ENCODE results near the gene PRKCQ. TPM values are rescaled to one million over a fixed set of nuclear protein-coding genes. Genes with fewer than 3 reads are reported as not detected.

PRKCQ gene
- total RNA-seq, 1 experiment from 2014 or later = 12.1 TPM

GRCh38 chr10:6394084-6394483 is 186.0 kb downstream of the PRKCQ start:
- Histone ChIP-seq H3K9me3 (ENCODE audit: control insufficient read depth, low read depth, low read length) (no peaks in the 10 kb centered on the region), H3K14ac (ENCODE audit: insufficient read depth, low read length) (no peak overlapping the region), H2BK20ac (ENCODE audit: low read depth, low read length, poor library complexity, severe bottlenecking) (no peak overlapping the region), H4K20me1 (ENCODE audit: control insufficient read depth, insufficient read depth, insufficient read length) (no peaks in the 10 kb centered on the region), H3K79me1 (ENCODE audit: insufficient read depth, low read depth, low read length, poor library complexity, severe bottlenecking) (no peaks in the 10 kb centered on the region), H3K23me2 (ENCODE audit: insufficient read length, low read depth, low read length, poor library complexity, severe bottlenecking) (no peaks in the 10 kb centered on the region), H2BK5ac (ENCODE audit: insufficient read length, low read length) (no peak overlapping the region), H3K4me1 (ENCODE audit: insufficient read depth, low read length) (no peaks in the 10 kb centered on the region), H3K18ac (ENCODE audit: insufficient read length, low read depth, low read length) (no peak overlapping the region), H2BK120ac (ENCODE audit: low read depth, low read length, poor library complexity, severe bottlenecking) (no peak overlapping the region), H3K4ac (ENCODE audit: low read depth, low read length) (no peak overlapping the region), H3K27ac (ENCODE audit: insufficient read length, low read depth, low read length) (no peak overlapping the region), H2AFZ (ENCODE audit: low read length) (no peak overlapping the region), H3K56ac (ENCODE audit: insufficient read length, low read depth, low read length) (no peak overlapping the region), H3K9ac (ENCODE audit: extremely low read depth, insufficient read length, low read length) (no peak overlapping the region), H4K91ac (ENCODE audit: insufficient read length, low read depth, low read length) (no peak overlapping the region), H3K79me2 (ENCODE audit: insufficient read depth, low read length) (no peaks in the 10 kb centered on the region), H3T11ph (ENCODE audit: low read length) (no peak overlapping the region), H2BK12ac (ENCODE audit: insufficient read length, low read depth, low read length) (no peak overlapping the region), H3K23ac (ENCODE audit: insufficient read length, low read depth, low read length) (no peak overlapping the region), H2BK15ac (ENCODE audit: low read depth, low read length) (no peak overlapping the region), H4K8ac (replicated peaks; ENCODE audit: insufficient read length, low read depth, low read length) (no peak overlapping the region), H4K5ac (ENCODE audit: insufficient read length, low read depth, low read length) (no peak overlapping the region), H2AK5ac (ENCODE audit: insufficient read length, low read length) (no peak overlapping the region), H3K4me2 (ENCODE audit: insufficient read depth, insufficient read length, low read length) (no peak overlapping the region), H3K27me3 (ENCODE audit: insufficient read depth, low read length) (no peaks in the 10 kb centered on the region)
- Mint-ChIP-seq H3K4me1 (peaks cover 6% of the 10 kb centered on the region in 2 experiments), H3K9me3 (peaks cover 8 to 13% of the 10 kb centered on the region in 2 experiments; a peak in 3 of 5 replicates), H3K4me3 (no peak overlapping the region), H3K27me3 (ENCODE audit: low read depth) (no peaks in the 10 kb centered on the region; the same call in 1 of the 2 replicates), H3K36me3 (ENCODE audit: insufficient read depth in 1 of 3, low read depth in 3 of 3) (peaks cover 3 to 21% (median 4%) of the 10 kb centered on the region in 3 experiments; a peak in 6 of 7 replicates), H3K27ac (no peak overlapping the region)
- no peak for TF ChIP-seq CTCF (conservative IDR thresholded peaks at IDR 0.05)
- no peak for DNase-seq
- WGBS (ENCODE audit: extremely low coverage, insufficient read length, low lambda C conversion rate) = no CpG with 5 or more reads among the region's 5 CpGs
